IPS-18c (cell line): ENCODE results near the gene CRAMP1.

Experiments used
- H3K4me3 ChIP-seq: 2 replicates; pipeline ENCODE4 v1.7.0; 2013; ENCODE audit warnings: low read depth, mild to moderate bottlenecking, low read length, moderate library complexity; ENCODE audit not compliant: insufficient read depth
- H3K9me3 ChIP-seq: one replicate; pipeline ENCODE4 v1.6.1; 2013; ENCODE audit warnings: mild to moderate bottlenecking, low read length, moderate library complexity; ENCODE audit not compliant: control insufficient read depth, insufficient read depth

Gene CRAMP1

GRCh38 chr16:1662543-1662942, 50.4 kb downstream of the CRAMP1 start:
- Histone ChIP-seq H3K9me3 (no peaks in the 10 kb centered on the region), H3K4me3 (no peak overlapping the region)

GRCh38 chr16:1665829-1666228, 53.7 kb downstream of the CRAMP1 start:
- Histone ChIP-seq H3K4me3 (no peak overlapping the region), H3K9me3 (no peaks in the 10 kb centered on the region)

- H3K4me3 ChIP-seq: no peak overlapping the region
- H3K9me3 ChIP-seq: no peaks in the 10 kb centered on the region
Observed at GRCh38 chr16:1666316-1666715, 54.2 kb downstream of the CRAMP1 start.

- H3K4me3 ChIP-seq: no peak overlapping the region
- no peaks in the 10 kb centered on the region for H3K9me3 ChIP-seq
Observed at GRCh38 chr16:1667271-1667670, 55.1 kb downstream of the CRAMP1 start.

GRCh38 chr16:1667916-1668315, 55.8 kb downstream of the CRAMP1 start:
- Histone ChIP-seq H3K4me3 (no peak overlapping the region), H3K9me3 (peaks cover under 1% of the 10 kb centered on the region)

- Histone ChIP-seq H3K9me3 (peaks cover 2% of the 10 kb centered on the region), H3K4me3 (no peak overlapping the region)
Observed at GRCh38 chr16:1668612-1669319, 56.6 kb downstream of the CRAMP1 start.

GRCh38 chr16:1669698-1670097, 57.5 kb downstream of the CRAMP1 start:
- Histone ChIP-seq H3K9me3 (peaks cover 2% of the 10 kb centered on the region), H3K4me3 (no peak overlapping the region)

- H3K9me3 ChIP-seq: peaks cover 2% of the 10 kb centered on the region
- no peak overlapping the region for H3K4me3 ChIP-seq
Observed at GRCh38 chr16:1670371-1670770, 58.2 kb downstream of the CRAMP1 start.

- no peak overlapping the region for H3K4me3 ChIP-seq
Observed at GRCh38 chr16:1670866-1671265, 58.7 kb downstream of the CRAMP1 start.

GRCh38 chr16:1673424-1674151, 61.4 kb downstream of the CRAMP1 start:
- H3K4me3 ChIP-seq: no peak overlapping the region
- peaks cover 2% of the 10 kb centered on the region for H3K9me3 ChIP-seq

More at GRCh38 chr16:1670866-1671265, 58.7 kb downstream of the CRAMP1 start:
- peaks cover 2% of the 10 kb centered on the region for H3K9me3 ChIP-seq

GRCh38 chr16:1674306-1674705, 62.1 kb downstream of the CRAMP1 start:
- no peak overlapping the region for H3K4me3 ChIP-seq
- H3K9me3 ChIP-seq: peaks cover 2% of the 10 kb centered on the region

- peaks cover 2% of the 10 kb centered on the region for H3K9me3 ChIP-seq
- no peak overlapping the region for H3K4me3 ChIP-seq
Observed at GRCh38 chr16:1674751-1675664, 62.8 kb downstream of the CRAMP1 start.

GRCh38 chr16:1676661-1677060, 64.5 kb downstream of the CRAMP1 start:
- peaks cover 2% of the 10 kb centered on the region for H3K9me3 ChIP-seq
- no peak overlapping the region for H3K4me3 ChIP-seq

- peaks cover 2% of the 10 kb centered on the region for H3K9me3 ChIP-seq
- no peak overlapping the region for H3K4me3 ChIP-seq
Observed at GRCh38 chr16:1677339-1677738, 65.2 kb downstream of the CRAMP1 start.

GRCh38 chr16:1677942-1678499, 65.9 kb downstream of the CRAMP1 start, which contains the start of gene JPT2:
Gene JPT2, plus strand, starts transcription at chr16:1678279. Its CDS starts 34 bp downstream, at chr16:1678313.
- Histone ChIP-seq H3K9me3 (peaks cover under 1% of the 10 kb centered on the region), H3K4me3 (peak within 1 kb of the TSS; percentile 89)

GRCh38 chr16:1678500-1679098, 66.4 kb downstream of the CRAMP1 start:
- H3K4me3 ChIP-seq: peak overlapping the region; percentile 89

GRCh38 chr16:1680361-1680760, 68.2 kb downstream of the CRAMP1 start:
- H3K4me3 ChIP-seq: no peak overlapping the region
- H3K9me3 ChIP-seq: no peaks in the 10 kb centered on the region

More at GRCh38 chr16:1678500-1679098, 66.4 kb downstream of the CRAMP1 start:
- H3K9me3 ChIP-seq: no peaks in the 10 kb centered on the region
